Naive thymus-derived CD4-positive, alpha-beta T cell (primary cell): ENCODE results near the gene SNX13. TPM values are rescaled to one million over a fixed set of nuclear protein-coding genes. Genes with fewer than 3 reads are reported as not detected.

Experiments used
- ATAC-seq: fragments of 150-1000 bp; cut with Tn5 transposase; 2 replicates; pipeline ENCODE4 v1.10.0; 2021; ENCODE audit warnings: mild to moderate bottlenecking, moderate library complexity
- CTCF ChIA-PET: fragments of 350-600 bp; sonication (Branson Sonifier 250); formaldehyde crosslinking; loops from one replicate; lab custom pipeline; 2021; ENCODE audit warnings: antibody characterized with exemption; lab: Charles Lee
- POLR2A ChIA-PET: fragments of 350-600 bp; sonication (Branson Sonifier 250); formaldehyde crosslinking; loops from one replicate; lab custom pipeline; 2021; ENCODE audit warnings: antibody characterized with exemption, inconsistent platforms; lab: Charles Lee
- DNase-seq, 9 donors: peaks; one replicate each; pipeline versions ENCODE4 v3.0.0 to v3.0.0-alpha.2; 2020 to 2022; ENCODE audit warnings: mixed read lengths in 1 of 9
- H3K27ac ChIP-seq: one replicate; pipeline ENCODE4 v1.7.0; 2013; ENCODE audit warnings: mild to moderate bottlenecking, low read depth, low read length, moderate library complexity
- H3K27me3 ChIP-seq, 2 donors: one replicate each; pipeline ENCODE4 v1.7.0; 2013; ENCODE audit warnings: low read length in 2 of 2, mild to moderate bottlenecking in 2 of 2, moderate library complexity in 2 of 2; ENCODE audit not compliant: control insufficient read depth in 2 of 2, insufficient read depth in 2 of 2
- H3K36me3 ChIP-seq, 3 experiments: 1 replicate in 2 of 3; 2 replicates in 1 of 3; pipeline ENCODE4 v1.7.0; 2013; ENCODE audit warnings: low read length in 3 of 3, mild to moderate bottlenecking in 3 of 3, moderate library complexity in 1 of 3; ENCODE audit not compliant: insufficient read depth in 3 of 3, control insufficient read depth in 2 of 3
- H3K4me1 ChIP-seq, 2 donors: one replicate each; pipeline ENCODE4 v1.7.0; 2013; ENCODE audit warnings: low read length in 2 of 2, mild to moderate bottlenecking in 2 of 2, moderate library complexity in 1 of 2; ENCODE audit not compliant: control insufficient read depth in 2 of 2, insufficient read depth in 2 of 2
- H3K4me3 ChIP-seq: 2 replicates; pipeline ENCODE4 v1.7.0; 2013; ENCODE audit warnings: mild to moderate bottlenecking, low read length
- H3K9me3 ChIP-seq, 3 experiments: 1 replicate in 2 of 3; 2 replicates in 1 of 3; pipeline ENCODE4 v1.7.0; 2013; ENCODE audit warnings: low read length in 3 of 3; ENCODE audit not compliant: control insufficient read depth in 2 of 3
- H3K27ac Mint-ChIP-seq, 9 donors: one replicate each; pipeline ENCODE4 v1.8.0; 2020 to 2022; ENCODE audit warnings: mixed read lengths in 9 of 9, mild to moderate bottlenecking in 8 of 9, moderate library complexity in 5 of 9, inconsistent platforms in 2 of 9
- H3K27me3 Mint-ChIP-seq, 5 donors: one replicate each; pipeline ENCODE4 v1.8.0; 2021 to 2022; ENCODE audit warnings: mixed read lengths in 5 of 5, mild to moderate bottlenecking in 1 of 5
- H3K36me3 Mint-ChIP-seq, 5 donors: one replicate each; pipeline ENCODE4 v1.8.0; 2020 to 2022; ENCODE audit warnings: mixed read lengths in 5 of 5, mild to moderate bottlenecking in 3 of 5, inconsistent platforms in 1 of 5
- H3K4me1 Mint-ChIP-seq, 7 donors: one replicate each; pipeline ENCODE4 v1.8.0; 2020 to 2022; ENCODE audit warnings: mixed read lengths in 7 of 7, mild to moderate bottlenecking in 3 of 7, inconsistent platforms in 1 of 7
- H3K4me3 Mint-ChIP-seq, 10 donors: one replicate each; pipeline ENCODE4 v1.8.0; 2020 to 2022; ENCODE audit warnings: mild to moderate bottlenecking in 10 of 10, mixed read lengths in 10 of 10, moderate library complexity in 6 of 10, inconsistent platforms in 2 of 10
- H3K9me3 Mint-ChIP-seq, 11 donors: one replicate each; pipeline ENCODE4 v1.8.0; 2020 to 2022; ENCODE audit warnings: mixed read lengths in 11 of 11, mild to moderate bottlenecking in 4 of 11, inconsistent platforms in 1 of 11, moderate library complexity in 1 of 11
- intact Hi-C, 2 donors: fragments of 100-400 bp; cut with micrococcal nuclease; formaldehyde crosslinking; loops; one replicate each; pipeline ENCODE4 v1.15.1; 2023
- polyA plus RNA-seq, 2 donors: library from polyadenylated mRNA; unstranded; fragments of 300-500 nt; fragmentation: Illumina TruSeq; gene quantifications; one replicate each; pipeline ENCODE4 v1.2.3, GENCODE V29; 2021
- total RNA-seq, 6 experiments: library from RNA in 5 of 6; stranded (reverse) in 5 of 6; gene quantifications; 1 replicate in 5 of 6; 2 replicates in 1 of 6; pipeline ENCODE4 v1.2.3 and lab custom pipeline; 2021 to 2026

The SNX13 gene
- total and polyA plus RNA-seq, 7 experiments from 2014 or later: 10.4 to 40.9 (median 28.5) TPM

DNA sequence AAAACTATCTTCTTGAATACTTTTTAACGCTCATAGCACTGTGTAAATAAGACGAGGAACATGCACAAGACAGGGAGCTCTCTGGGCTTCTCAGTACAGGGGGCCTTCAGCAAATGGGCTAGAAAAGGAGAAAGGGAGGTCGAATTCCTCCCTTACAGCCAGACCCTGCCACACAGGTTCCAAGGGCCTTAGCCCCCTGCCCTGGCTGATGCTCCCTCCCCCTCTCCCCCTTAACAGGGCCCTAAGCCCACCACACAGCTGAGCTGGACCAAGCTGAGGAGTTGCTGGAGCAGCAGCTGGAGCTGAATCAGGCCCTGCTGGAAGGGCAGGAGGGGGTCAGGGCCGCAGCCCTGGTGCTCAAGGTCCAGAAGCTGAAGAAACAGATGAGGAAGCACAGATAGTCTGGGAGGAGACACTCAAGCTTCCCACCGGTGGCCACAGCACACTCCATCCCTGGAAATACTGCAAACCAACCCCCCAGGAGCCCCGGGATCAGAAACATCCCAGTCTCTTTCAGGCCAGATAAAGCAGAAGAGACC lies 153.9 kb downstream of the SNX13 start:
- intact Hi-C loops: no loop called here
- no peaks in the 10 kb centered on the region for H3K27me3 ChIP-seq
- no peaks in the 10 kb centered on the region for H3K4me1 ChIP-seq
- CTCF ChIA-PET: no interaction called here
- no peaks in the 10 kb centered on the region for H3K9me3 ChIP-seq
- ATAC-seq (no peak), DNase-seq (no peak)
- Mint-ChIP-seq H3K36me3 (peaks cover 0 to 8% (median 0%) of the 10 kb centered on the region in 5 donors), H3K27me3 (peaks cover 0 to 2% (median 0%) of the 10 kb centered on the region in 5 donors), H3K9me3 (no peaks in the 10 kb centered on the region), H3K27ac (no peak overlapping the region), H3K4me3 (no peak overlapping the region), H3K4me1 (no peaks in the 10 kb centered on the region)
- POLR2A ChIA-PET: no interaction called here
- no peak overlapping the region for H3K4me3 ChIP-seq
- H3K36me3 ChIP-seq: no peaks in the 10 kb centered on the region
- no peak overlapping the region for H3K27ac ChIP-seq

DNA sequence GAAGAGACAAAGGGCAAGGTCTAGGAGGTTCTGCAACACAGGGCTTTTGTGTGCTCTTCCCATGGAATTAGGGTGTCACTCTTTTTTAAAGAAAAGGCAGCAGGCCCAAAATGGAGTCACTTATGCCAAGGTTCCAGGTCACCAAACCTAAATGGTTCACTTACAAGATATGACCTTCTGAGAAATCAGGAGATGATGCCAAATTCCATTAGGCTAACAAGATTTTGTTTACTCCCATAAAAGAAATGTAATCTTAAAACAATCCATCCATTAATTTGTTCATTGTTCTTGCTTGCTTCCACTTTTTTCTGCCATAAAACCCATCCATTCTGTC lies 158.1 kb downstream of the SNX13 start:
- H3K4me3 Mint-ChIP-seq: no peak overlapping the region
- ATAC-seq: no peak
- no peak overlapping the region for H3K27ac Mint-ChIP-seq
- H3K9me3 Mint-ChIP-seq: no peaks in the 10 kb centered on the region
- Histone ChIP-seq H3K4me3 (no peak overlapping the region), H3K9me3 (no peaks in the 10 kb centered on the region), H3K27me3 (no peaks in the 10 kb centered on the region), H3K36me3 (no peaks in the 10 kb centered on the region), H3K27ac (no peak overlapping the region), H3K4me1 (no peaks in the 10 kb centered on the region)
- peaks cover 0 to 4% (median 0%) of the 10 kb centered on the region in 5 donors for H3K36me3 Mint-ChIP-seq
- ChIA-PET CTCF (no interaction called here), POLR2A (no interaction called here)
- intact Hi-C loops: no loop called here
- DNase-seq: no peak
- peaks cover 0 to 4% (median 0%) of the 10 kb centered on the region in 5 donors for H3K27me3 Mint-ChIP-seq
- H3K4me1 Mint-ChIP-seq: no peaks in the 10 kb centered on the region

DNA sequence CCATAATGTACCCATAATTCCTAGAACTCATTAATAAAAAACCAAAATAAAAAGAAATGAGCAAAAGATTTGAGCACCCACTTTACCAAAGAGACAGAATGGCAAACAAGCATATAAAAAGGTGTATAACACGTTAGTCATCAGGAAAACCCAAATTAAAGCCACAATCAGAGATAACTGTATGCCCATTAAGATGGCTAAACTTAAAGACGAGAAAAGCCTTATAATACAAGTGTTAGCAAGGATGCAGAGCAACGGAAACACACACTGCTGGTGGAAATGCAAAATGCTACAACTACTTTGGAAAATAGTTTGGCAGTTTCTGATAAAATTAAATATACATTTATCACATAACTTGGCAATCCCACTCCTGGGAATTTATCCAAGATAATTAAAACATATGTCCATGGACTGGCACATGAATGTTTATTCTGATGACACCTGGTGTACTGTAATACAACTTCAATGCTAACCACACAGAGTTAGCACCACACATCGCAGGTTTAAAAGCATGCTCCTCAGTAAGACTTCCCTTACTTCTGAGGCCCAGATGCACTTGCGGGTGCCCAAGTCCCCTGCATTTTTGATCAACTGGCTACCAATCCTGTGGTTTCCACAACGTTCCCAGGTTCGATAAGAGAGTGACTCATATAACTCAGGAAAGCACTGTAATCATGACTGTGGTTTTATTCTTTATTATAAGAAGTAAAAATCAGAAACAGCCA lies 158.6 kb downstream of the SNX13 start:
- Histone ChIP-seq H3K36me3 (no peaks in the 10 kb centered on the region), H3K27me3 (no peaks in the 10 kb centered on the region), H3K27ac (no peak overlapping the region), H3K4me3 (no peak overlapping the region), H3K9me3 (no peaks in the 10 kb centered on the region), H3K4me1 (no peaks in the 10 kb centered on the region)
- ChIA-PET CTCF (no interaction called here), POLR2A (no interaction called here)
- DNase-seq: no peak
- no peaks in the 10 kb centered on the region for H3K9me3 Mint-ChIP-seq
- H3K27ac Mint-ChIP-seq: no peak overlapping the region
- no peak for ATAC-seq
- no peak overlapping the region for H3K4me3 Mint-ChIP-seq
- H3K36me3 Mint-ChIP-seq: peaks cover 0 to 4% (median 0%) of the 10 kb centered on the region in 5 donors
- intact Hi-C loops: no loop called here
- H3K27me3 Mint-ChIP-seq: peaks cover 0 to 4% (median 0%) of the 10 kb centered on the region in 5 donors
- H3K4me1 Mint-ChIP-seq: no peaks in the 10 kb centered on the region

DNA sequence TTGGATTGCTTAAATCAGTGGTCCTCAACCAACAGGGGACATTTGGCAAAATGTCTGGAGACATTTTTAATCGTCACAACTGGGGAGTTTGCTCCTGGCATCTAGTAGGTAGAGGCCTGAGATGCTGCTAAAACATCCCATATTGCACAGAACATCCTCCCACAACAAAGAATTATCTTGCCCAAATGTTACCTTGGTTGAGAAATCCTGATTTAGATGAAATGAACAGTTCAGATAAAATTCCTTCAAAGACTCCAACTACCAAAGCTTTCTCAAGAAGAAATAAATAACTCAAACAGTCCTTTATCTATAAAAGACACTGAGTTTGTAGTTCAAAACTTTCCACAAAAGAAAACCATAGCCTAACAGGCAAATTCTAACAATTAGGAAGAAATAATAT lies 160.9 kb downstream of the SNX13 start:
- no peaks in the 10 kb centered on the region for H3K9me3 Mint-ChIP-seq
- Histone ChIP-seq H3K36me3 (no peaks in the 10 kb centered on the region), H3K4me3 (no peak overlapping the region), H3K9me3 (no peaks in the 10 kb centered on the region), H3K4me1 (no peaks in the 10 kb centered on the region), H3K27me3 (no peaks in the 10 kb centered on the region), H3K27ac (no peak overlapping the region)
- H3K27ac Mint-ChIP-seq: no peak overlapping the region
- DNase-seq: no peak
- H3K4me1 Mint-ChIP-seq: no peaks in the 10 kb centered on the region
- ChIA-PET POLR2A (no interaction called here), CTCF (no interaction called here)
- ATAC-seq: no peak
- no peak overlapping the region for H3K4me3 Mint-ChIP-seq
- intact Hi-C loops: no loop called here
- peaks cover 0 to 4% (median 0%) of the 10 kb centered on the region in 5 donors for H3K27me3 Mint-ChIP-seq
- peaks cover 0 to 4% (median 0%) of the 10 kb centered on the region in 5 donors for H3K36me3 Mint-ChIP-seq

DNA sequence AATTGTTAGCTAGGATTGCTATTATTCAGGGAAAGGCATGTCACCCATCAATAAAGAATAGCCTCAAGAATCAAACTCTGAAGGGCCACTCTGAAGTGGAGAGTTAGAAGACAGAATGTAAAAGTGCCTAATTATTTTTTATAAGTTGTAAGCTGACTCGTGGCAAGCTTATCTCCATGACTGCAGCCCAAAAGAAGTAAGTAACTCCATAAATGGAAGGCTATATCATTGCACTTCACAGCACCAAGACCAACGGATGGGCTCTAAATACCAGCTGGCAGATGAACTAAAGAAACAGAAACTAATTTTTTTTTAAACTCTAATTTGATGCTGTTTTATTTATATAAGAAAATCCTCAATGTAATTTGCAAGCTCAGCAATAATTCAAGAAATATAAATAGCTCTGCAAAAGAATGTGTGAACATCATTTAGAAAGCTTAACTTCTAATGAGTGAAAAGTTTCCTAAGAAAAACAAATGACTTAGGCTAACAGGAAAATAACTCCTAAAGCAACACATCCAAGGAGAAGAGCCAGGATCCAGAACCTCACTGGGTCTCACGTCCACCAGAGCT lies 165.5 kb downstream of the SNX13 start:
- DNase-seq (no peak), ATAC-seq (no peak)
- Histone ChIP-seq H3K36me3 (no peaks in the 10 kb centered on the region), H3K27me3 (no peaks in the 10 kb centered on the region), H3K4me1 (no peaks in the 10 kb centered on the region), H3K27ac (no peak overlapping the region), H3K4me3 (no peak overlapping the region), H3K9me3 (no peaks in the 10 kb centered on the region)
- Mint-ChIP-seq H3K36me3 (peaks cover 0 to 2% (median 0%) of the 10 kb centered on the region in 5 donors), H3K27me3 (peaks cover 0 to 3% (median 0%) of the 10 kb centered on the region in 5 donors), H3K4me1 (peaks cover 0 to 4% (median 0%) of the 10 kb centered on the region in 7 donors), H3K27ac (no peak overlapping the region), H3K9me3 (no peaks in the 10 kb centered on the region), H3K4me3 (no peak overlapping the region)
- intact Hi-C loops: loop anchor here in 1 of 2 donors (5.0 kb wide), 1 partner anchor 167 kb away; the partner anchor contains the start of gene SNX13
- CTCF ChIA-PET: no interaction called here
- POLR2A ChIA-PET: no interaction called here

DNA sequence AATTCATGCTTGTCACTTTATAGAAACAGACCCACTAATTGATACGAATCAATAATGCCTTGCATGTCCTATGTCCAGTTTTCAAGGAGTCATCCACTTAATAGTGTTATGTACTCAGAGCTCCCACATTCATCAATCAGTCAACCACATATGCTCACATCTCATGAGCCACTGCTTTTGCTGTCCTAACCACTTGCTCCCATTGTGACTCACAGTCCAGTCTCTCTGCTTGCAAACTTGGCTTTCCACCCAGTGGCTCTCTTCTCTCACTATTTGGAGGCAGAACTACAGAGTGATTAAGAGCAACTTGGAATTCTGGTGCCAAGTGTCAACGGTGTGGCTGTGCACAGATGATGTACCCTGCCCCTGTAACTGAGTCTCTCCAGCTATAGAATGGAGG lies 166.0 kb downstream of the SNX13 start:
- no peaks in the 10 kb centered on the region for H3K36me3 ChIP-seq
- ATAC-seq (no peak), DNase-seq (no peak)
- ChIA-PET CTCF (no interaction called here), POLR2A (no interaction called here)
- H3K27ac ChIP-seq: no peak overlapping the region
- Mint-ChIP-seq H3K27me3 (peaks cover 0 to 3% (median 0%) of the 10 kb centered on the region in 5 donors), H3K4me3 (no peak overlapping the region), H3K4me1 (peaks cover 0 to 4% (median 0%) of the 10 kb centered on the region in 7 donors), H3K36me3 (peaks cover 0 to 4% (median 0%) of the 10 kb centered on the region in 5 donors), H3K9me3 (no peaks in the 10 kb centered on the region), H3K27ac (no peak overlapping the region)
- H3K27me3 ChIP-seq: no peaks in the 10 kb centered on the region
- intact Hi-C loops: loop anchor here in 1 of 2 donors (5.0 kb wide), 1 partner anchor 168 kb away; the partner anchor contains the start of gene SNX13
- H3K4me3 ChIP-seq: no peak overlapping the region
- no peaks in the 10 kb centered on the region for H3K4me1 ChIP-seq
- H3K9me3 ChIP-seq: no peaks in the 10 kb centered on the region
